ENCODE measurements around the gene CHRM5.
"Not testable (repeated sequence)": the region's sequence is repeated elsewhere in the genome, so short reads cannot be mapped to it uniquely, and the experiment has no call there.

The CHRM5 gene

DNA sequence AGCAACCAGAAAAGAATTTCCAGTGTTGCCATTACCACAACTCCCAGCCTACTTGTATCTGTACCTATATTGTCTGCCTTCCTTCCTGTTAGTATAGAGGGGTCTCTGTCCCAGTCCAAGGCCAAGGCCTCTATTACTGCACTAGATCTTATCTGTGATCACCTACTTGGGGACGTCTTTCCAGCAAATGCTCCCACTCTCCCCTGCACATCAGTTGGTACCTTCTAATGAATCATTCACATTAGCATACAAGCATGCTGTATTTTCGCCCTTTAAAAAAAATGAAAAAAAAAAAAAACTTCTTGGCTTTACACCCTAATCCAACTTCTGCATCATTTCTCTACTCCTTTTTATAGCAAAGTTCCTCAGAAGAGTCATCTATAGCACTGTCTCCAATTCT lies 75.5 kb downstream of the CHRM5 start:
- no peak for DNase-seq

GRCh38 chr15:34046471-34047145 lies 78.3 kb downstream of the CHRM5 start:
- DNase-seq = no peak

DNA sequence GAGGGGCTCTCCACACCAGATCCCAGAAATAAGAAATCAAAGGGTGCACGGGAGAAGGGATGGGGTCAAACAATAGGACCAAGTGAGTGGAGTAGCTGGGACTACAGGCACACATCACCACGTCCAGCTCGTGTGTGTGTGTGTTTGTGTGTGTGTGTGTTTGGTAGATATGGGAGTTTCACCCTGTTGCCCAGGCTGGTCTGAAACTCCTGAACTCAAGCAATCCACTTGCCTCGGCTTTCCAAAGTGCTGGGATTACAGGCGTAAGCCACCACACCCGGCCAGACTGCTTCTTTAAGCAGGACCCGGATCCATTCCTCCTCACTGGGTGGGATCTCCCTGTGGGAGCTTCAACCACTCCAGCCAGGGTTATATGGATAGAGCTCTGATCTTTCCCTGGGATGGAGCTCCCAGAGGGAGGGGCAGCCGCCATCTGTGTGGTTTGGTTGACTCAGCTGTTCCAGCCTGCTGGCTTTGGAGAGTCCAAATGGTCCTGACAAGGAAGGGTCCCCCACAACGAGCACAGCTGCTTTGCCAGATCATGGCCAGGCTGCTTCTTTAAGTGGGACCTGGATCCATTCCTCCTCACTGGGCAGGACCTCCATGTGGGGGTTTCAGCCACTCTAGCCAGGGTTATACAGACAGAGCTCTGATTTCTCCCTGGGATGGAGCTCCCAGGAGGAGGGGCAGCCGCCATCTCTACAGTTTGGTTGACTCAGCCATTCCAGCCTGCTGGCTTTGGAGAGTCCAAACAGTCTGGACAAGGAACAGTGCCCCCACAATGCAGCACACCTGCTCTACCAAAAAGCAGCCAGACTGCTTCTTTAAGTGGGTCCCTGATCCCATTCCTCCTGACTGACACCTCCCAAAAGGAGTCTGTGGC lies 79.8 kb downstream of the CHRM5 start:
- DNase-seq = no peak

DNA sequence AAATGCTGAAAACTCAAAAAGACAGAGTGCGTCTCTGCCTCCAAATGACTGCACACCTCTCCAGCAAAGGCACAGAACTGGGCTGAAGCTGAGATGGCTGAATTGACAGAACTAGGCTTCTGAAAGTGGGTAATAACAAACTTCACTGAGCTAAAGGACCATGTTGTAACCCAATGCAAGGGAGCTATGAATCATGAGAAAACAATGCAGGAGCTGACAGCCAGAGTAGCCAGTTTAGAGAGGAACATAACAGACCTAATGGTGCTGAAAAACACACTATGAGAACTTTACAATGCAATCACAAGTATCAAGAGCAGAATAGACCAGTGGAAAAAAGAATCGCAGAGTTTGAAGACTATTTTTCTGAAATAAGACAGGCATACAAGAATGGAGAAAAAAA lies 80.8 kb downstream of the CHRM5 start:
- DNase-seq = no peak

DNA sequence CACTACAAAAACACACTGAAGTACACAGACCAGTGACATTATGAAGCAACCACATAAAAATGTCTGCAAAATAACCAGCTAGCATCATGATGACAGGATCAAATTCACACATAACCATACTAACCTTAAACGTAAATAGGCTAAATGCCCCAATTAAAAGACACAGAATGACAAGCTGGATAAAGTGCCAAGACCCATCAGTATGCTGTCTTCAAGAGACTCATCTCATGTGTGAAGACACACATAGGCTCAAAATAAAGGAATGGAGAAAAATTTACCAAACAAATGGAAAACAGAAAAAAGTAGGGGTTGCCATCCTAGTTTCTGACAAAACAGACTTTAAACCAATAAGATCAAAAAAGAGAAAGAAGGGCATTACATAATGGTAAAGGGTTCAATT lies 82.1 kb downstream of the CHRM5 start:
- DNase-seq = not testable (repeated sequence)

GRCh38 chr15:34054081-34054707 lies 85.9 kb downstream of the CHRM5 start:
- DNase-seq = no peak

GRCh38 chr15:34055868-34056595 lies 87.7 kb downstream of the CHRM5 start:
- no peak for DNase-seq

GRCh38 chr15:34056911-34057310 lies 88.6 kb downstream of the CHRM5 start:
- DNase-seq = no peak

DNA sequence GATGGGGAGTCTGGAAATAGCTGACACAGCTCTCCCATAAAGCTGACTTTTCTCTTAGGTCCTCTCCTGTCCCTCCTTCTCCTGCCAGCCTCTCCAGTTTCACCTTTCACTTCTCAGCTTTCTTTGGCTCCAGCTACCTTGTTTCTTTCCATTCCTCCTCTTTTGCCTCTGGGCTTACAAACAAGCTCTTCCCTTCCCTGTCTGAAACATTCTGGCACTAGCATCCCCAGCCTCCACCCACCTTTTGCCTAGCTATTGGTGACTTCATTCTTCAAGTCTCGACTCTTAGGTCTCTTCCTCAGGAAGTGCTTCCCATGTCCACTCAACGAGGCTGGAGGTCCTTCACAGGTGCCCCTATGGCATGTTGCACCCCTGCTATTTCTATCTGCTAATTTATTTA lies 91.2 kb downstream of the CHRM5 start:
- no peak for DNase-seq

DNA sequence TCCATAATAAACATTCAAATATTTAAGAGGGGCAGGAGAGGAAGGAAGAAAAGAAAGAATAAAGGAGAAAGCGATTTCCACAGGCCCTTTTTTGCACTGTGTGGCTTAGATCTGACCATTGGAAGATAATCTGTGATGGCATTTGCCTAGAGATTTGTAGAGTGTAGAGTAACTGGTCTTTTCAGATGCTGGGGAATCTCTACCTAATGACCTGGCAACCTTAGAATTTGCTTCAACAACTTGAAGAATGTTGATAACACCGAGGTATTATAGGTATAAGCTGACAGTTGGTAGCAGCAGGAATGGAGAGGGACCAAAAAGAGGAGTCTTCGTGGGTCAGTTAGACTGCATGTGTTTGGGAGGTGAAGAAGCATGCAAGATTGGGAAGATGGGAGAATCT lies 91.6 kb downstream of the CHRM5 start:
- DNase-seq = no peak

- DNase-seq = no peak
Measured at GRCh38 chr15:34064438-34064837, 96.1 kb downstream of the CHRM5 start.

DNA sequence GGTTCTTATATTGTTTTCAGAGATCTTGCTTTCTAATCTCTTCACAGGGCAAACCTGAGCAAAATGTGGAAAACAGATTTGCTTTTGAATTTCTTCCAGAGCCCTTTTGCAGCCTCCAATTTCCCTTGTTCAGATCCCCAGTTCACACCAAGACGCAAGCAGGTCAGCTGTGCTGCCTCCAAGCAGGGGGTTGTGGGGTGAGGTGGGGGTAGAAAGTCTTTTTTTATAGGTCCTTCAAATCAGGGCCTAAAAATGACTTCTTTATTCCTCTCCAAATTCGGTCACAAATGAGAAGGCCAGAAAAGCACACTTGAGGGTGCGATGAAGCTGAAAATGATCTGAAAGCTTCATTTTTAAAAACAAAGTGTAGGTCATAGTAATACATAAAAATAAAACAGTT lies 97.0 kb downstream of the CHRM5 start:
- no peak for DNase-seq

DNA sequence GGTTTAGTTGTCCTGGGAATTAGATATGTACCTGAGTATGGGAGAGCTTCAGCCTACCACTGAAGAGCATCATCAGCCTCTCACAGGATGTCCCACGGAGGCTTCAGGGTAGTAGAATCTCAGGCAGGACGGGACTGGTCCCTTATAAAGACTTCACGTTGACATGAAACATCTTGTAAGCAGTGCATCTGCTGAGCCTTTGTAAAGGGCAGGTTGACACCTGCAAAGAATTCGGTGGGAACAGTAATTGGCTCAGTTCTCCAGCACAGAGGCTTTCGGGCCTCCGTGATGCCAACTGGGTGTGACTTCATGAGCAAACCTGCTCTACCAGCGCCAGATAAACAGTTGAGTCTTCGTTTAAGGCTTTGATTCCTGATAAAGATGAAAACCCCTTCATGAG lies 97.6 kb downstream of the CHRM5 start:
- DNase-seq = no peak

DNA sequence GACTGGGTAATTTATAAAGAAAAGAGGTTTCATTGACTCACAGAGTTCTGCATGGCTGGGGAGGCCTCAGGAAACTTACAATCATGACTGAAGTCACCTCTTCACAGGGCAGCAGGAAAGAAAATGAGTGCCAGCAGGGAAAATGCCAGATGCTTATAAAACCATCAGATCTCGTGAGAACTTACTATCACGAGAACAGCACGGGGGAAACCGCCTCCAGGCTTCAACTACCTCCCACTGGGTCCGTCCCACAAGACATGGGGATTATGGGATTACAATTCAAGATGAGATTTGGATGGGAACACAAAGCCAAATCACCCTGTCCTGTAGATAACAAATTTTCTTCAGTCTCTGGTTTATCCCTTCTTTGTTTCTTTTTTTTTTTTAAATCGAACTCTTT lies 101.7 kb downstream of the CHRM5 start:
- no peak for DNase-seq

DNA sequence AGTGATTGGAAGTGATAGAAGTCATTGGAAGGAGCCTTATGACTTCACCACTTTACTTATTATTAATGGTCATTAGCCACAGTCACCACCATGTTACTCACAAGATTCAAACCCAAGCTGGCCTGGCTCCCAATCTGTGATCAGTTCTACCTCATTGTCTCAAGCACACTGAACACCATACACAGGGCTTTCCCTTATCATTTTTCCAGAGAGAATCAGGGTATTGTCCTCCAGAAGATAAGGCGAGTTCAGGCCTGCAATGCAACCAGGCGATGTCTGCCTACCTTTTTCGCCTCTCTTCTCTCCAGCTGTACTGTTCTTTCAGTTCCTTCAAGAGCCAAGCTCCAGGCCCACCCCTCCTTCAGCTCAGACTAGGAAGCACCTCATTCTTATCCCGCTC lies 108.5 kb downstream of the CHRM5 start:
- DNase-seq = no peak

DNA sequence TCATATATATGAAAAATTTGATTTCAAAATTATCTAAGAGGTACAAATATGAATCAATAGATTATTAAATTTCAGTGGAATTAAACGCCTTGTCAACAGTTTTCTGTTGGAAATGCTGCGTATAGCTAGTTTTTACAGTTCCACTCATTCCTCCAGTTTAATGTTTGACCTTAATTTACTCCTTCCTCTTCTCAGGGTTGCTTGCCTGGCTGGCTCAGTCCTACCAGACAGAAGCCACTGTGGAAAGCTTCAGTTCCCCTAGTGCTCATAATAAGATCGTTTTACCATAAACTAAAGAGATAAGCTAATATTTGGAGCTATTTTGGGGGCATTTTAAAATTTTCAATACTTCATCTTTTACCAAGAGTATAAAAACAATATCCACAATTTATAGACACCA lies 110.6 kb downstream of the CHRM5 start:
- no peak for DNase-seq

DNA sequence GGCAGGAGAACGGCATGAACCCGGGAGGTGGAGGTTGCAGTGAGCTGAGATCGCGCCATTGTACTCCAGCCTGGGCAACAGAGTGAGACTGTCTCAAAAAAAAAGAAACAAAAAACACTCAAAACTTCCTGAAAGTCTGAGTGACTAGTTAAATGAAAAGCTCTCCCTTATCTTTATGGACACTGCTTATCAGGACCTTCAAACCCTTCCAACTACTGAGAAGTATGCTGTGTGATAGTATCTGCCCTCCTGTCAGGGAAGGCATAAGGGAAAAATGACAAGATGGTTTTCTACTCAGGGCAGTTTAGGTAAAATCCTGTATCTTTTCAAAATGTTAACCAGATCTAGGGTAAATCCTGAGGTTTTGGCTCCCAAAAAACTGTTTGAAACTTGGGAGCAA lies 111.6 kb downstream of the CHRM5 start:
- DNase-seq = no peak

GRCh38 chr15:34084086-34084485 lies 115.8 kb downstream of the CHRM5 start:
- no peak for DNase-seq

DNA sequence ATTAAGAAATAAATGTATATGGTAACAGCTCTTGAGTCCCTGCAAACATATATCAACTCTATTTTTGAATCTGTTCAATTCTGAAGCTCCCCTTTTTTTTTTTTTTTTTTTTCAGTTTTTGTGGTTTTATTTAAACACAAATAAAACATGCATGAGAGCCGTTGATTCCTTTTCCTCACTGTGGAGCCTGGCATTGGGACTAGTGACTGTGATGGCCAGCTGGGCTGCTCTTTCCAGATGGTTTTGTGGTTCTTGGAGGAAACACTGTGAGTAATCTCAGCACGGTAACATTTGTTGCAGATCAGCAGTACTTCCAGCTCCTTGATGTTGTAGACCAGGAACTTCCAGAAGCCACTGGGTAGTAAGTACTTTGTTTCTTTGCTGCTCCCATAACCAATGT lies 117.4 kb downstream of the CHRM5 start:
- no peak for DNase-seq

DNA sequence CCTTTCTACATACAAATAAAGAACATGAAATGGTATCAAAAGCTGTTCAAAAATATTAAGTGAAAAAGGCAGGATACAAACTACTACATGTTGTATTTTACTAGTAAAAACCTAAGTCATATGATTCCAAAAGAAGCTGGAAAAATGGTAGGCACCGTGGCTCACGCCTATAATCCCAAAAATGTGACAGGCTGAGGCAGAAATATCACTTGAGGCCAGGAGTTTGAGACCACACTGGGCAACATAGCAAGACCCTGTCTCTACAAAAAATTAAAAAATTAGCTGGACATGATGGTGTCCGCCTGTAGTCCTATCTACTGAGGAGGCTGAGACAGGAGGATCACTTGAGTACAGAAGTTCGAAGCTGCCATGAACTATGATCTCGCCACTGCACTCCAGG lies 131.6 kb downstream of the CHRM5 start:
- DNase-seq = no peak

- DNase-seq = peak; percentile 97
Measured at GRCh38 chr15:34101366-34102174, 133.3 kb downstream of the CHRM5 start, which contains the start of the genes EMC7 and PGBD4. EMC7 (minus strand) TSS chr15:34101862; CDS start chr15:34101839, 23 bp downstream. PGBD4 (plus strand) TSS chr15:34102083; CDS start chr15:34102532, 449 bp downstream.
